ENCODE measurements around the gene FAM107B. TPM values are rescaled to one million over a fixed set of nuclear protein-coding genes. Genes with fewer than 3 reads are reported as not detected.

The FAM107B gene
- polyA plus RNA-seq, 4 donors, result 85.6 to 118 (median 114) TPM

GRCh38 chr10:14523286-14523685, 251.4 kb downstream of the FAM107B start:
- no peak for DNase-seq (ENCODE audit: low read depth in 4 of 4, low spot score in 3 of 4)

DNA sequence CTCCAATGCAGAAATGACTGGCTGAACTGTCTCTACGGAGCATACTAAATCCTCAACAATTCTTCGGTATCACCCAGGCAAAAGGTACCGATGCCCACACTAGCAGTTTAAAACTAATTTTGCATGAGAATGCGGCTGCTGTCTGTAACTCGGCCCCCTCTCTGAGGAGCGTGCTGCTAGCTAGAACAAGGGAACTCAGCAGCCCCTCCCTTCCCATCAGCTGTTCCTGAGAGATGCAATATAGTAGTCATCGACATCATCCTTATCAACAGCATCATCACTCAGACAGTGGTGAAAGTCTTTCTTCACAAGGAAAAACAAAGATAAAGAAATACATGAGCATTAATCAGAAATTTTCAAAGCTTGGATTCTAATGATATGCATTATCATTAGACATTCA, 254.9 kb downstream of the FAM107B start:
- no peak for DNase-seq (ENCODE audit: low read depth in 4 of 4, low spot score in 3 of 4)

- no peak for DNase-seq (ENCODE audit: low read depth in 4 of 4, low spot score in 3 of 4)
Measured at GRCh38 chr10:14518149-14518548, 256.5 kb downstream of the FAM107B start.

GRCh38 chr10:14513123-14513522, 261.6 kb downstream of the FAM107B start:
- DNase-seq (ENCODE audit: low read depth in 4 of 4, low spot score in 3 of 4), result no peak

GRCh38 chr10:14510346-14510745, 264.4 kb downstream of the FAM107B start:
- DNase-seq (ENCODE audit: low read depth in 4 of 4, low spot score in 3 of 4), result no peak

GRCh38 chr10:14508725-14509124, 266.0 kb downstream of the FAM107B start:
- no peak for DNase-seq (ENCODE audit: low read depth in 4 of 4, low spot score in 3 of 4)

DNA sequence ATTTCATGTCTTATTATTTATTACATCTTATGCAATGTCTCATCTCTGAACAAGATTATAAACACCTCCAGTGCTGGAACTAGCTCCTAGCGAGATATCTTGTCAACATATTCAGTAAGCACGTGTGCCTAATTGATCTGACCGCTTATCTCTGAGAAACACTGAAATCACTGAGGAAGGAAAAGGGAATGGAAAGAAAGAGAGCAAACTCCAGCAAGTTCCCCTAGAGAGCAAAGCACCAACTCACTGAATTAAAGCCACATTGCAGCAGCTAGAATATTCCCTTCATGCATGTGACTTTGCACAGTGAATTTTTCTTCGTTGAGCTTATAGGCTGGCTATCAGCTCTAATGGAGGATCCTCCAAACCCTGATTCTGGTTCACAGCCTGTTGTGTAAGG, 266.9 kb downstream of the FAM107B start:
- DNase-seq (ENCODE audit: low read depth in 4 of 4, low spot score in 3 of 4), result no peak

DNA sequence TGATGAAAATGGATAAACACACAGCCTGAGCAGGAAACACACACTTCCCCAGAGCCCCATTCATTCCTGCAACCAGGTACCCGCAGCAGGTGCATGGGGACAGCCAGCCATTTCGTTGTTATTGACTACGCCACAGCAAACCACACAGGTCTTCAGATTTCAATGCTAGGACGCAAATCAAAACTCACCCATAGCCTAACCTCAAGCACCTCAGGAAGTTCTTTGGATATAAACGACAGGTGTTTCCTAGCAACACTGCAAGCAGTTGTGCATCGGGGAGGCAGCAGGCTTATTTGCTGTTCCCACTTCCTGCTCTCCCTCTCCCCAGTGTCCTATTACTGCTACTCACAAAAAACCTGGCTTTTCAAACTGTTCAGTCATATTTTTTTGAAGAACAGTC, 267.5 kb downstream of the FAM107B start:
- DNase-seq (ENCODE audit: low read depth in 4 of 4, low spot score in 3 of 4), result no peak

GRCh38 chr10:14502431-14502830, 272.3 kb downstream of the FAM107B start:
- DNase-seq (ENCODE audit: low read depth in 4 of 4, low spot score in 3 of 4), result no peak

DNA sequence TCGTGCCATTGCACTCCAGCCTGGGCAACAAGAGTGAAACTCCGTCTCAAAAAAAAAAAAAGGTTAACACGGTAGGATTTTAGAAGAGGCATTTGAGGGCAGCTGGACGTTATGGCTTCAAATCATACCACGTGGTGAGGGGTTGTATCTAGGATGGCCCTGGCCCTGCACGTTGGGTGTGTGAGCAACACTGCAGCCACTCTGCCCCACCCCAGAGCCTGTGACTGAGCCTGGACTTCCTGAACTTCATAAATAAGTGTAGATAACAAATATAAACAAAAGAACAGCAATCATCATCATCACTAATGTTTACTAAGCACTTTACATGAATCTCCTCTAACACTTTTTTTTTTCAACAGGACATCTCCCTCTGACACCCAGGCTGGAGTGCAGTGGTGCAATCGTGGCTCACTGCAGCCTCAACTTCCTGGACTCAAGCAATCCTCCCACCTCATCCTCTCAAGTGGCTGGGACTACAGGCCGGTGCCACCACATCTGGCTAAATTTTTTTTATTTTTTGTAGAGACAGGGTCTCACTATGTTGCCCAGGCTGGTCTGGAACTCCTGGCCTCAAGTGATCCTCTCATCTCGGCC, 274.4 kb downstream of the FAM107B start:
- no peak for DNase-seq (ENCODE audit: low read depth in 4 of 4, low spot score in 3 of 4)

- DNase-seq (ENCODE audit: low read depth in 4 of 4, low spot score in 3 of 4), result no peak
Measured at GRCh38 chr10:14499601-14499904, 275.1 kb downstream of the FAM107B start.

GRCh38 chr10:14498326-14498725, 276.4 kb downstream of the FAM107B start:
- DNase-seq (ENCODE audit: low read depth in 4 of 4, low spot score in 3 of 4), result no peak

GRCh38 chr10:14491811-14492210, 282.9 kb downstream of the FAM107B start:
- no peak for DNase-seq (ENCODE audit: low read depth in 4 of 4, low spot score in 3 of 4)

DNA sequence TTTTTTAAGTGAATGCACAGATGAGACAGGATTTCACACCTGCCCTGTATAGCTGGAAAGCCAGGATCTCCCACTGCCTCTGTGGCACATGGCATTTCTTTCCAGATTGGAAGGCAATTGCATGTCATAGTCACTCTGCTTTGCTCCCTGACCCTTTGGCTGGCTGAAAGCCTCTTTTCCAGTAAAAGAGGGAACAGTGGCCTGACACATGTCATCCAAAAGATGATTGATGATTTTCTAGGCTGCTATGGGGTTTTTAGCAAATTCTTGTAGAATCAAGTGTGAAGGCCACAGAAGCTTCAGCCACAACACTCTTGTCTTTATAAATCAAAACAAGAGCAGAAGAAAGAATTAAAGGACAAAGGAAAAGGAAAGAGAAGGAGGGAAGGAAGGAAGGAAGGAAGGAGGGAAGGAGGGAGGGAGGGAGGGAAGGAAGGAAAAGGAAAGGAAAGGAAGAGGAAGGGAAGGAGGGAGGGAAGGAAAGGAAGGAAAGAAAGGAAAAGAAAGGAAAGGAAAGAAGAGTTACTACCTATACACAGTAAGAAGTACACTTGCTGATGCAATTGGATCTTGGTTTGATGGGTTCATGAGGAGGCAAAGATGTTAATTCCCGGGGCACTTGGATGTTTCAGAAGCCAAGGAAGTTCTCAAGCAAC, 285.0 kb downstream of the FAM107B start:
- no peak for DNase-seq (ENCODE audit: low read depth in 4 of 4, low spot score in 3 of 4)

DNA sequence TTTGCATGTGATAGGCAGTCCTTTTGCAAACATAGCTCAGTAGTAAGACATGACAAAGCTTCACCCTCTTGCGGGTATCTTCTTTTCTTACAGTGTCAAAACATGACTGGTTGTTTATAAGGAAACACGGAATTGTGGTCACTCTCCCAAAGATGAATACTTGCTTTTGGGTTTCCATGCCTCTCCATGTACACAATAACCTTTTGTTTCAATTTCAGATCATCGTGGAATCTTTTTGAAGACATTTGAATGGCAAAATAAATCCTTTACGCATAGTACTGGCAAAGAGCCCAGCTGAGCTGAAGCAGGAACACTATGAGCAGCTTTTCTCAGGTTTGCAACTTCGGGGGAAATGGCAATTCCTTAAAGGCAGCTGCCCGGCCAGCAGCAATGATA, 287.2 kb downstream of the FAM107B start:
- no peak for DNase-seq (ENCODE audit: low read depth in 4 of 4, low spot score in 3 of 4)

GRCh38 chr10:14486777-14487487, 287.8 kb downstream of the FAM107B start:
- no peak for DNase-seq (ENCODE audit: low read depth in 4 of 4, low spot score in 3 of 4)

DNA sequence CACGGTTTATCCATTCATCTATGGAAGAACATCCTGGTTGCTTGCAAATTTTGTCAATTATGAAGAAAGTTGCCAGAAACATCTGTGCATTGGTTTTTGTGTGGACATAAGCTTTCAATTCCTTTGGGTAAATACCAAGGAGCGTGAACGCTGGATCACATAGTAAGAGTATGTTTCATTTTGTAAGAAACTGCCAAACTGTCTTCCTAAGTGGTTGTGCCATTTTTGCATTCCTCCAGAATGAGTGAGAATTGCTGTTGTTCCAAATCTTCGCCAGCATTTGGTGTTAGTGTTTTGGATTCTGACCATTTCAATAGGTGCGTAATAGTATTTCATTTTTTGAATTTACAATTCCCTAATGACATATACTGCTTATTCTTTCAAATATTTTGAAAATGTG, 288.7 kb downstream of the FAM107B start:
- no peak for DNase-seq (ENCODE audit: low read depth in 4 of 4, low spot score in 3 of 4)

- DNase-seq (ENCODE audit: low read depth in 4 of 4, low spot score in 3 of 4), result no peak
Measured at GRCh38 chr10:14483417-14483816, 291.3 kb downstream of the FAM107B start.

DNA sequence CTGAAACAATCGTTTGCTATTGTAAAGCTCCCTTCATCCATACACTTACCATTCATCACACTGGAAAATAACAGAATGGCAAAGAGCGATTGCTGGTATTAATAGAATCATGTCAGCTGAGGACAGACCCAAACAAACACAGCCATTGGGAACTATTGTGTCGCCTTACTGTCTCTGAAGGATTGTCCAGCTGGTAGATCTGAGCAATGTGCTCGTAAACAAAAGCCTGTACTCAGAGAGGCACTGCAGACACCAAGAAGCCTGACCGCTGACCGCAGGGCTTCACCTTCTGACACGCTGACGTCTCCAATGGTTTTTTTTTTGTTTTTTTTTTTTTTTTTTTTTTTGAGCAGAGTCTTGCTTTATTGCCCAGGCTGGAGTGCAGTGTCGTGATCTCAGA, 292.9 kb downstream of the FAM107B start:
- DNase-seq (ENCODE audit: low read depth in 4 of 4, low spot score in 3 of 4), result no peak

DNA sequence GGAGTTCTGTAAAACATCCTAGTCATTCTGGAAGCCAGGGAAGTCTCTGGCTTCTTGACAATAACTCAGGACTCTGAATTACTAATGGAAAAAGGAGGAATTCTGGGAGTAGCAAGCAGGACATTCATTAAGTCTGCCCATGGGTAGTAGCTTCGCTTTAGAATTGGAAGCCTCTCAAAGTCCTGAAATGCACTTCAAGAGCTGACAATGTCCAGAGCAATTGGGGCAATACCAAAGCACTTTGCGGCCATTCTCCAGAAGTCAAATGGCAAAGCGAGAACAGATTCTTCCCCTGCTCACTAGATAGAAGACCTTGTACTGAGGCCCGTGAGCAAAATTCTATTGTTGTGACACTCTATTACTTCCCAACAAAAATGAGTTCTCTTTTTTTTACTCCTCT, 293.7 kb downstream of the FAM107B start:
- no peak for DNase-seq (ENCODE audit: low read depth in 4 of 4, low spot score in 3 of 4)

GRCh38 chr10:14478604-14479003, 296.1 kb downstream of the FAM107B start:
- peak; percentile 45 to 64 (median 58) for DNase-seq (ENCODE audit: low read depth in 4 of 4, low spot score in 3 of 4)

GRCh38 chr10:14478201-14478600, 296.5 kb downstream of the FAM107B start:
- no peak for DNase-seq (ENCODE audit: low read depth in 4 of 4, low spot score in 3 of 4)
